Measurements from ENCODE around the gene BEND5.

GRCh38 chr1:48701445-48701844, 75.2 kb downstream of the BEND5 start:
- TF ChIP-seq CTCF (IDR thresholded peaks at IDR 0.05 in 4 of 5, conservative IDR thresholded peaks at IDR 0.05 in 1 of 5) = no peak
- TF ChIP-seq POLR2A (IDR thresholded peaks at IDR 0.05) = no peak

Data from gastrocnemius medialis (tissue), 4 donors.